H4 (cell line): ENCODE data around the gene RSU1. TPM values are rescaled to one million over a fixed set of nuclear protein-coding genes. Genes with fewer than 3 reads are reported as not detected.

Experiments used
- DNase-seq: peaks from one replicate; pipeline ENCODE4 v3.0.0-alpha.2; 2015; ENCODE audit warnings: low spot score
- total RNA-seq: library from RNA; depleted of rRNA; stranded (reverse); fragments of >200 nt; shearing (Covaris generic); gene quantifications from 2 replicates; pipeline ENCODE4 v1.2.3, GENCODE V29; 2014

Gene RSU1
- total RNA-seq, 1 experiment from 2014 or later, result 44.1 TPM

GRCh38 chr10:16606923-16607322, 210.3 kb downstream of the RSU1 start:
- DNase-seq, result no peak

DNA sequence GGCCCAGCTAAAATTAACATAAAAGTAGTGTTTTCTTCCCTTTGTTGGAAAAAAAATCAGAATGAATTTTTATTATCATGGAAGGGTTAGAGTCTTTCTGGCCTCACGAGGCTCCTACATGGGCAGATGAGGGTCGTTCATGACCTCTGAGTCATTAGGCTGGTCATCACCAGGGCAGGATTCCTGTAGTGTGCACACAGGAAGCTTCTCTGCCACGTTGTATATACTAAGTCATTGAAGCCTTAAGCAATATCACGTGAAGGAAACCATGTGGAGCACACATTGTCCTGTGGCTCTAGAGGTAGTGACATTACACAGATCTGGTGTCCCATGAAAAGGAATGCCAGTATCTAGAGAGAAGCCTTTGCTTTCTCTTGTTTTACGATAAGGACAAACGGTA, 210.8 kb downstream of the RSU1 start:
- peak; percentile 28 for DNase-seq

- no peak for DNase-seq
These were observed 213.9 kb downstream of the RSU1 start for GRCh38 chr10:16603308-16603707.

GRCh38 chr10:16602104-16602775, 215.0 kb downstream of the RSU1 start:
- no peak for DNase-seq

GRCh38 chr10:16599662-16600061, 217.6 kb downstream of the RSU1 start:
- no peak for DNase-seq

DNA sequence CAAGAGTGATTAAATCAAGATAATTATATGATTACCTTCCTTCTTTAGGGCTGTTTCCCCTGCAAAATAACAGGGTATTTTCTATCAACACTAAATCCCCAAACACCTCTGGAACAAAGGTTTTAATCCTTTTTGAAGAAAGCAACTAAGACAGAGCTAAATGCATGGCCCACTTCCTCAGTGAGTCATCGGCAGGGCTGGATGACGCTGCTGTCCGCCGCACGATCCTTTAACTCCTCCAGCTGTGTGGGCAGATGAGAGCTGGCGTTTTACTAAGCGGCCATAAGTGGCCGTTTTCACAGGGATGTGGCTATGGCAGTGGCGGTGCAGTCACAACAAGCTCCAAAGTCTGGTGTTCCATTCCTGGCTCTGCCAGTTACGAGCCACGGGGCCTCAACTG, 219.6 kb downstream of the RSU1 start:
- peak; percentile 49 for DNase-seq

DNA sequence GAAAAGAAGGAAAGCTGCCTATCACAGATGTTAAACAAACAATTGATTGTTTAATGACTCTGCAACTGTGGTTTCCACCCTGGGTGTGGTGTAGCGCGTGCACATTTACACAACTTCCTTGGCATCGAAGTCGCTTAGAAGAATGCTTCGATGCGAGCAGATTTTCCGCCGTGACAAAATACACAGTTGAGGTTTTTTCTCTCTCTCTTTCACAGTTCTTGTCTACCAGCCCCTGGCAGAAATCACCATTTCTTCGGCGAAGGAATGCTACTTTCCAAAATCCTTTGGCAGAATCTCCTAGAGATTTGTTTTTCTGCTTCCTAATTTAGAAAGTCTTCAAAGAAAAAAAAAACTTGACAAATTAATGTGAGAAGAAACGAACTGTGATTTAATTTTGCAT, 224.8 kb downstream of the RSU1 start:
- no peak for DNase-seq

DNA sequence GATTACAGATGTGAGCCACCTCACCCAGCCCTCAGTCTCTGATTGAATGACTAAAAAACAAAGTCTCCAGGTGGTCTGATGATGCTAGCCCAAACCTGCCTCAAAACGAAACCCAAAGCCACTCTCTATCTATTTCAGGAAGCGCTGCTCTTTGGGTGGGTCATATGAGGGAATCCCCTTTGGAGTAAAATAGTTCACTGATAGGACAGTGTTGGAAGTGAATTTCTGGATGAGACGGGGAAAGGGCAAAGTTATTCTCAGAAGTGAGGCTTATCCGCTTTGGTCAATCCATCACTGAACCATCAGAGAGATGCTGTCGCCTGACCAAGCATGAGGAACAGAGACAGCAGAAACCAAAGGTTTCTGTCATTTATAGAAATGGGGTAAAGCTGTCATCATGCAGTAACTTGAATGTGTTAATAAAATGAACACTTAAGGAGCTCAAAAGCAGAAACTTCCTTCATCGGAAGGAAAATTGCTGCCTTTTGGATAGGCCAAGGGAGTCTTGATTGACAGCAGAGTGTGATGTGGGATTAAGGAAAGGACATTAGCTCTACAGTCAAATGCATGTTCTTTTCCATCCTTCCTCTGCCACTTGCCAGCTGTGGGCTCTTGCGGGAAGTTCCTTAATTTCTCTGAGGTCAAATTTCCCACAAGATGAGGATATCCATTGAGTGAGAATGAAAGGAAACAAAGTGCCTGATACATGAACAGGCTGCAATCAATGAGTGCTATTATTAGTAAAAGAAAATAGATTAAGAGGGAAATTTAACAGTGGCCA, 230.7 kb downstream of the RSU1 start:
- no peak for DNase-seq

DNA sequence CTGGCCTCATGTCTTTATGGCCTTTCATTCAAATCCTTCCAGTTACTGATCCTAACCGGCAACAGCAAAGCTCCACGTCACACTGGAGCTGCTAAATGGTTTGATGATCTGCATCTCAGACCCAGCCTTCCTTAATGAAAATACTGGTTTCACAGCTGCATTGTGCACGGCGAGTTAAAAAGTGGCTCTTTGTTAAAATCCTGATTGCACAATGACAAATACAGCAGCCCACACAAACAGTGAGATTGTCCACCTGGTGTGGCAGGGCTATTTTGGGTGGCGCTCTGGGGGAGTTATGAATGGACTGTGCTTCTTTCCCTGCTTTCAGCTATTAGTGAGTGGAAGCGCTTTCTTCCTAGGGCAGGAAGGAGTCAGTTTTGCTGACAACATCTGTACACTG, 232.1 kb downstream of the RSU1 start:
- no peak for DNase-seq

DNA sequence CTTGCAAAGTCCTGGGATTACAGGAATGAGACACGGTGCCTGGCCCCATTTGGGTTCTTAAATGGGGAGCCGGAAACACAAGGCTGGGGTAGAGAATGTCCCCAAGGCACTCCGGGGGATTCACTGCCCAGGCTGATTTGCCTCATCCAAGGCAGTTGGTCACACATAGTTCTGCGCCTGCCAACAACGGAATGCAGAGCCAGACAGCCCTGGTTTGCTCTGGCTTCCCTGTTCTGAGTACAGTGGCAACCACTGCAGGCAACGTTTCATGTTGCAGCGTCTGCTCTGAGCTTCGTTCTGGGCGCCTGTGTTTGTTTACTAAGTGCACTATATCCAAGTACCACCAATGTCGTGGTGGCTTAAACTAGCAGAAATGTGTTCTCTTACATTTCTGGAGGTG, 233.8 kb downstream of the RSU1 start:
- no peak for DNase-seq

- DNase-seq, result no peak
These were observed 236.0 kb downstream of the RSU1 start for GRCh38 chr10:16581202-16581601.

DNA sequence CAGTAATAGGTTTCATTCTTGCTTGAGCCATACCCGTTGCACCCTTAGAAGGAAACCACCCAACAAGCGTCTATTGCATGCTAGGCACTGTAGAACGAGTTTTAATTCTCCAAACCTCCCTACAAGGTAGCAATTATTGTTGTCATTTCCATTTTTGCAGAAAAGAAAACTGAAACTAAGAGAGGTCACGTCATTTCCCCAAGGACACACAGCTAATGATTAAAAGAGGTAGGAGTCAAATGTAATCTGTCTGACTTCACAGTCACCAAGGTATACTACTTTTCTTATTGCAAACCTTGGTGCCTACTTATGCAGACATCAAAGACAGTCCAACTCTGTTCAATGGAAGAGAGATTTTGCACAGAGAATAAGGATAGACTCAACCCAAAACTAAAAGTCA, 246.5 kb downstream of the RSU1 start:
- DNase-seq, result no peak

DNA sequence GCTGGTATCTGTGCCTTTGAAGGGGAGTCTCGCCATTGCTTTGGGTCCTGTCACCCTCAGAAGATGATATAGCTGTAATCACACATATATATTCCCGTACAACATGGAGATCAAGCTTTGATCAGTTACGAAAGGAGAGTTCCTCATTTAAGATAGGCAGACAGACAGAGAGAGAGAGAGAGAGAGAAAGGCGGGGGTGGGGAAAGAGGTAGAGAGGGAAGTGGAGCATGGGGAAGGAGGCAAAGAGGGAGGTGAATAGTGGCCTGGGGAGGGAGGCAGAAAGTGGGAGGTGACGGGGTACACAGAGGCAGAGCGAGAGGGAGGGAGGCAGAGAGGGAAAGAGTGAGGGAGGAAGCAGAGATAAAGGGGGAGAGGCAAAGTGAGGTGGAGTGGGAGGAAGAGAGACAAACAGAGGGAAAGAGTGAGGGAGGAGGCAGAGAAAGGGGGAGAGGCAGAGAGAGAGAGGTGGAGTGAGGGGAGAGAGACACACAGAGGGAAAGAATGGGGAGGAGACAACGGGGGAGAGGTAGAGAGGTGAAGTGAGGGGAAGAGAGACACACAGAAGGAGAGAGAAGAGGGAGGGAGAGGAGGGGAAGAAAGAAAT, 250.9 kb downstream of the RSU1 start:
- no peak for DNase-seq

DNA sequence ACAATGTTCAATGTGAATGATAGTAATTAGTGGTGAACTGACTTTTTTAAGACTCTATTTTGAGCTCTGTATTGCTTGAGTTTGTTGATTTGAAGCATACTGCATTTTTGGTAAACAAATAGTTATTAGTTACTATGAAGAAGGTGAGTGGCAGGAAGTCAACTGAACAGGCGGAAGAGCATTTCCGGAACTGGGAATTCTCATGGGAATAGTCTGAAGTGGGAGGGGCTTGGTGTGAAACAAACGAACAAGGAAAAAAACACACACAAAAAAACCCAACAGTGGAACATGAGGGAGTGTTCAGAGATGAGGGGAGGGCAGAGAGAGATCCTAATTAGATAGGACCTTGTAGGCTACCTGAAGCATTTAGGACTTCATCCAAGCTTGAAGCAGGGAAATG, 251.6 kb downstream of the RSU1 start:
- DNase-seq, result peak; percentile 10

GRCh38 chr10:16562891-16563290, 254.3 kb downstream of the RSU1 start:
- DNase-seq, result no peak

DNA sequence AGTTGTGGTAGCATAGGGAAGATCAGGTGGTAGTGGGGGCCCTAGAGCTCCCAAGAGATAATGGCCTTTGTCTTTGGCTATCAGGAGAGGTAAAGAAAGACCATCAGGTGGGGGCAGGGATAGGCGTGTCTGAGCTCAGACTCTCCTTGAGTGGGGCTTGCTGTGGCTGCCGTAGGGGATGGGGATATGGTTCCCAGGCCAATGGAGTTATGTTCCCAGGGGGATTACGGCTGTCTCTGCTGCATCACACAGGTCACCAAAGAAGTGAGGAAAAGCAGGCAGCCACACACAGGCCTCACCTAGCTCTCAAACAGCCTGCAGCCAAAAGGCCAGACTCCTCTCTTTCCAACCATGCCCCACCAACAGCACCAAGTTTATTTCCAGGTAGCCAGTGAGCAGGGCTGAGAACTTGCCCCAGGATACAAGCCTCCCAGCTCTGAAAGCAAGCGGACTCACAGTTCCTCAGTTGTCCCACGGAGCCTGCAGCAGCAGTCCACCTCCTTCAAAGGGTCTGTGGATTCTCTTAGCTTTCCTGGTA, 257.9 kb downstream of the RSU1 start:
- DNase-seq, result no peak

DNA sequence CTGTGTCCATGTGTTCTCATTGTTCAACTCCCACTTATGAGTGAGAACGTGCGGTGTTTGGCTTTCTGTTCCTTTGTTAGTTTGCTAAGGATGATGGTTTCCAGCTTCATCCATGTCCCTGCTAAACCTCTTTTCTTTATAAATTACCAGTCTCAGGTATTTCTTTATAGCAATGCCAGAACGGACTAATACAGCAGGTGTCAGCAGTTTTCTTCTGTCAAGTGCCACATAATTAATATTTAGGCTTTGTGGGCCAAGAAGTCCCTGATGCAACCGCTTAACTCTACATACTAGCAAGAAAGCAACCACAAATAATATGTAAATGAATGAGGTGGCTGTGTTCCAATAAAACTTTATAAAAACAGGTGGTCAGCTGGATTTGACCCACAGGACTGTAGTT, 269.3 kb downstream of the RSU1 start:
- DNase-seq, result no peak

- no peak for DNase-seq
These were observed 272.0 kb downstream of the RSU1 start for GRCh38 chr10:16545116-16545736.

- DNase-seq, result no peak
These were observed 272.6 kb downstream of the RSU1 start for GRCh38 chr10:16544591-16544990.

GRCh38 chr10:16544099-16544498, 273.1 kb downstream of the RSU1 start:
- no peak for DNase-seq
